GM19452 (cell line): ENCODE data around the gene SOCS3.

Source experiments
- ATAC-seq: cut with Tn5 transposase; IDR thresholded peaks from one replicate; pipeline ENCODE4 v1.9.1; 2021; ENCODE audit not compliant: unreplicated experiment

The SOCS3 gene, protein sequence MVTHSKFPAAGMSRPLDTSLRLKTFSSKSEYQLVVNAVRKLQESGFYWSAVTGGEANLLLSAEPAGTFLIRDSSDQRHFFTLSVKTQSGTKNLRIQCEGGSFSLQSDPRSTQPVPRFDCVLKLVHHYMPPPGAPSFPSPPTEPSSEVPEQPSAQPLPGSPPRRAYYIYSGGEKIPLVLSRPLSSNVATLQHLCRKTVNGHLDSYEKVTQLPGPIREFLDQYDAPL

DNA sequence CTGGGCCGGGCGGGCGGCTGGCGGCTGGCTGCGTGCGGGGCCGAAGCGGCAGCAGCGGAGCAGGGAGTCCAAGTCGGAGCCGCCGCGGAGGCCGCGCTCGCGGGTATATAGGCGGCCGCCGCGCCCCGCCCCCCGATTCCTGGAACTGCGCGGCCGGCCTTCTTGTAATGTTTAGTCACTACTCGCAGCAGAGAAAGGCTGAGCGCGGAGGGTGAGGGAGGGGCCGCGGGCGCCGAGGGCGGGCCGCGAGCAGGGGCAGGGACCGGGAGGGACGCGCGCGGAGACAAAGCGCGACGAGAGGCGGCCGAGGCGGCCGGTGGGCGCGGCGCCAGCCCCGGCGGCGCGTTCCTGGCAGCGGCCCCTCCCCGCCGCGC is at the start of gene SOCS3:
Gene SOCS3 (minus strand): TSS at position 81 of the 374 bp plus-strand sequence. CDS start 982 bp downstream, outside the sequence.
- ATAC-seq = peak; percentile 43

- ATAC-seq = no peak
Observed at GRCh38 chr17:78409191-78409928, 49.5 kb upstream of the SOCS3 start.

GRCh38 chr17:78408476-78409050 is 48.7 kb upstream of the SOCS3 start:
- ATAC-seq = no peak

GRCh38 chr17:78407387-78408000 is 47.6 kb upstream of the SOCS3 start:
- ATAC-seq = no peak

- ATAC-seq = no peak
Observed at GRCh38 chr17:78406920-78407319, 47.0 kb upstream of the SOCS3 start.

- no peak for ATAC-seq
Observed at GRCh38 chr17:78406396-78406795, 46.5 kb upstream of the SOCS3 start.

- ATAC-seq = no peak
Observed at GRCh38 chr17:78403822-78404221, 43.9 kb upstream of the SOCS3 start.

DNA sequence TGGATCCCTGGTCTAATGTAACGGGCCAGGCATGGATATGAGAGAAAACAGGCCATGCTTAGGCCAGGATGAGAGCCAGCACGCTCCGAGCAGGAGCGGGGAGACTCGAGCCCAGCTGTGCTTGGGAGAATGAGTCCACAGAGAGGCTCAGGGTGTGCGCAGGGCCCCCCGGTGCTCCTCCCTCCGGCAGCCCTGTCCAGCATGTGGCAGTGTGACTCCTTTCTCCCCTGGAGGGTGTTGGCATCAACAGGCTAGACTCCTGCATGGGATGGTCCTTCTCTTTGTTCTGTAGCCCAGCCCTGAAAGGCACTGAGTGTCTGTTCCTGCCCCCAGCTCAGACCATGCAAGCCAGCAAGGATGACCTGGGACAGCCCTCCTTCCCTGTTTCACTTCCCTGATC is 42.0 kb upstream of the SOCS3 start:
- ATAC-seq = no peak

DNA sequence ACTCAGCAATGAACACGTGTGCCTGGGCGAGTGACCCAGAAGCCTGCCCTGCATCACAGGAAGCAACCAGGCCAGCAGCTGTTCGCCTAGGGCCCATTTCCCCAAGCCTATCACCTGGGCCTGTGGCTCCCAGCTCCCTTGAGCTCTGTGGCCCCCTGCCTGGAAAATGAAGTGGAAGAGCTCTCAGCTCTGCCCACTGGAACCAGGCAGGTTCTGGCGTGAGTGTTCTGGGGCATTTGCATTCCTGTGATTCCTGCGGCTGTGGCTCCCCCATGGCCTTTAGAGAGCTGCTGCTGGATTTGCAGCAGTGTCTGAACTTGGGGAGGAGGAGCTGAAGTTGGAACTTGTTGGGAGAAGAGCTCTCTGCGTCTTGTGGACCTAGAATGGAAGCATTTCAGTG is 41.4 kb upstream of the SOCS3 start:
- ATAC-seq = no peak

DNA sequence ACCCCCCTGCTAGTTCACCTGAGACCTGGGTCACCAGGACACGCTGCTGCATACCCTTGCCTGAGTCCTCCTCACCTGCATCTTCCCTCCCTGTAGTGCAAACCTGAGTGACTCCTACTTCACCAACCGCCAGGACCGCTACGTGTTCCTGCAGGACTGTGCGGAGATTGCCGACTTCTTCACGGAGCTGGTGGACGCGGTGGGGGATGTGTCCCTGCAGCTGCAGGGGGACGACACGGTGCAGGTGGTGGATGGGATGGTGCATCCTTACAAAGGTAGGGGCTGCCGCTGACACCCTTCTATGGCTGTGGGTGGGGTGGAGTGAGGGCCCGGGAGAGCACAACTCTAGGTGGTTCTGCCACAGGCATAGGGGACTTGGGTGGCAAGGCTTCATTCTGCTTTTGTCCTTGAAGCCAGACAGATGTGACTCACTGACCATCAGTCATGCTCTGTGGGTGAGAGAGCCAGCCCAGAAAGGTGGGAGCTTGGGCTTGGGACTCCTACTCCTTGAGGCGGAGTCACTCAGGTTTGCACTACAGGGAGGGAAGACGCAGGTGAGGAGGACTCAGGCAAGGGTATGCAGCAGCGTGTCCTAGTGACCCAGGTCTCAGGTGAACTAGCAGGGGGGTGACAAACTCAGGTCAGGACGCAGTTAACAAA is 40.8 kb upstream of the SOCS3 start:
- ATAC-seq = no peak

DNA sequence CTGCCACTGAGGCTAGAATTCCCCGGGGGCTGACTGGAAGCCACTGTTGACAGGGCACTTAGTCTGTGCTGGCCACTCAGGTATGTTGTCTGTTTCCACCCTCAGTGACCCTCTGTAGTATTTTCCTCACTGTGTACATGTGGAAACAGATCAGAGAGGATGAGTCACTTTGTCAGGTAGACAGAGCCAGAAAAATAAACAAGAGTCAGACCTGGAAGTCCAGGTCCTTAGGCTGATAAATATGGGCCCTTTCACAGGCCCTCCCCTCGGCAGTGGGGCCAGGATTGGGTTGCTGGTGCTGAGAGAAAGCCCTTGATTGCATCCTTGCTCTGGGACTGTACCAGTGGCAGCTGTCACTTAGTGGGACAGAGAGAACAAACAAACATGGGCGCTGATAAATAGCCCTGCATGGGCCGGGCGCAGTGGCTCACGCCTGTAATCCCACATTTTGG is 39.8 kb upstream of the SOCS3 start:
- no peak for ATAC-seq

DNA sequence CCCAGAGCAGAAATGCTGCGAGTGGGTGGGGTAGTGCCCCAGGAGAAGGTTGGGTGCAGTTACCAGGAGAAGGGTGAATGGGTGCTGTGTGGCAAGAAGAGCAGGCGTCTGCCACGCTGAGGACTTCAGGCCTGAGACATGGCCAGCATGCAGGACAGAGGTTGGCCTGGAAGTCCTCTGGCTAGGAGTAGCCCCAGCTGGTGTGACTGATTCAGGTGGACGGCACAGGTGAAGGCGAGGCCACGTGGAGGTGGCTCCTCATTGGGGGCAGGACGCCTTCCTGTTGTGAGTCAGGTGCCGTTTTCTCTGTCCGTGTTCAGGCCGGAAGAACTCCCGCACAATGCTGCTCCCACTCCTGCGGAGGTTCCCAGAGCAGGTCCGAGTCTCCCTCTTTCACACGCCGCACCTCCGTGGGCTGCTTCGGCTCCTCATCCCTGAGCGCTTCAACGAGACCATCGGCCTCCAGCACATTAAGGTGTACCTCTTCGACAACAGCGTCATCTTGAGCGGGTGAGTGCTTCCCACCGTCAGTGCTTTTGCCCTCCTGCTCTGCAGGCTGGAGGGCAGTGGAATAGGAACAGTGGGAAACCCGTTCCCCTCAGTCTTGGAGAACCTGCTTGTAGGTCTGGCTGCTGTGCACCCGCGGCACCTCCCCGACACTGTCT is 39.3 kb upstream of the SOCS3 start:
- no peak for ATAC-seq

GRCh38 chr17:78398390-78398789 is 38.5 kb upstream of the SOCS3 start:
- no peak for ATAC-seq

GRCh38 chr17:78397681-78398101 is 37.8 kb upstream of the SOCS3 start:
- ATAC-seq = no peak

DNA sequence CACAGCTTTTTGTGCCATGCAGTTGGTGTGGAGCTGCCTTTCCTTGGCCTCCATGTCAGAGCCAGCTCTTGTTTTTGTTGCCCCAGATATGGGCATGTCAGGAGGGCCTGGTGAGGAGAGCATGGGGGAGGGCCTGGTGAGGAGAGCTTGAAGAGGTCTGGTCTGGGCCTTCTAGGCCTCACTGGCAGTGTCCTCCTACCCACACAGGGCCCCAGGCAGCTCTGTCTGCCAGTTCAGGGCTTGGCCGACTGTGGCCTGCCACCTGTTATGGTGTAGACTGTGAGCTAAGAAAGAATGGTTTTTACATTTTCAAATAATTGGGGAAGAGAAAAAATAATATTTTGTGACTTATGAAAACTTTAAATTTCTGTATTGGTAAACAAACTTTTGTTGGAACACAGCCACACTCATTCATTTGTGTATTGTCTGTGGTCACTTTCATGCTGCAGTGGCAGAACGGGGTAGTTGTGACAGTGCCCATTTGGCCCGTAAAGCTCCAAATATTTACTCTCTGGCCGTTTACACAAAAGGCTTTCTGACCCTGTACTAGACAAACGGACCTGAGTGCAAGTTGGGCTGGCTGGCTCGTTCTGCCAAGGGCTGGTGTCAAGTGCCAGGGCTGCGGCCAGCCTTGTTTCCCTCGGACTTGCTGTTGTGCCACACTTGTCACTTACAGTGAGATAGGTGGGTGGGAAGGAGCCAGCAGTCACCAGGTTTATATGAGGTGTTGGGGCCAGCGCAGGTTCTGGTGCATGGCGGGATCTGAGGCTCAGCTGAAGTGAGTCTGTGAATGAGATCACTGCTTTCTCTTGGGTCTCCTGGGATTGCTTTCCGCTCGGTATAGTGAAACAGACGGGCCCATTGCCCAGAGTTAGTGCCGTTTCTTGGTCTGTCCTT is 36.8 kb upstream of the SOCS3 start:
- no peak for ATAC-seq

- ATAC-seq = no peak
Observed at GRCh38 chr17:78395155-78395554, 35.3 kb upstream of the SOCS3 start.

DNA sequence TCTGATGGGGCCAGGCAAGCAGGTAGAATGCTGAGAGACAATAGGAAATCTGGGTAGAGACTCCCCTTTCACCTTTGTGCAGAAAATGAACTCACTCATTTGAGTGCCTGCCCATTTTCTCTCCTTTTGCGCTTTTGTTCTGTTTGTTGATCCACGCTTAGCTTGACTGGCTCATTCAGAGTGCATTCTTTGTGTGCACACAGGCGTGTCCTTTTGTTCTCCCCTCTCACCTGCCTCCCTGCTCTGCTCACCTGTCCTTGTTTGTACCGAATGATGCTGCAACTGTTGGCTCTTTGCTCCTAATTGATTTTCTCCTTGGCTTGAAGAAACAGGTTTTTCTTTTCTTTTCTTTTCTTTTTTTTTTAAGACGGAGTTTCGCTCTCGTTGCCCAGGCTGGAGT is 34.3 kb upstream of the SOCS3 start:
- ATAC-seq = no peak

DNA sequence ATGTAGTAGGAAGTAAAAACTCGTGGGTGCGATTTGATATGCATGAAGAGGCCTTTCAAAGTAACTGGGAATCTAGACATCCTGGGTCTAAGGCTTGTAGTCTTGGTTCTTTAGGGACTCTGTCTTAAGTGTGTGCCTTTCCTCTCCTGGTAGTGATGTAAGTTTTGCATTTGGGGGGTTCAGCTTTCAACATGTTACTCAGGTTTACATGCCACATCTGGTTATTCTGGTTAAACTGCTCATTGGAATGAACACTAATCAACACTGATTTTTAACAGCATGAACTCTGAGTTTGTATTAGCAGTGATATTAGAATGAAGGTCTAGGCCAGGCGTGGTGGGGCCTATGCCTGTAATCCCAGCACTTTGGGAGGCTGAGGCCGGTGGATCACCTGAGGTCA is 33.7 kb upstream of the SOCS3 start:
- ATAC-seq = no peak

DNA sequence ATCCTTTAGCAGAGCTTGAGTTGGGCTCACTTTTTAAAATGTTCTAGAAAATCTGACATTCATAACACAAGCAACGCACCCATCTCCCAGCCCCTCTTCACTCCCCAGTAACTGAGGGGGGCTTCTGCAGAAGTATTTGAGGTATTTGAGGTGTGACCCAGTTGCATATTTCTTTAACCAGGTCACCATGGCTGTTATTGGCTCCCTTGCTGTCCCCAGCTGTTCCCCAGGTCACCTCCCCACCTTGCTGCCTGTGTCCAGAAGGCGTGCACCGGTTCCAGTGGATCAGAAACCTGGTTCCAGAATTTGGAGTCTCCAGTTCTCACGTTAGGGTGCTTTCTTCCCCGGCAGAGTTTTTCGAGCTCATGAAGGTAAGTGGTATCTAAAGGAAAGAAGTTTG is 32.4 kb upstream of the SOCS3 start:
- ATAC-seq = no peak

- ATAC-seq = no peak
Observed at GRCh38 chr17:78391843-78392242, 32.0 kb upstream of the SOCS3 start.
